SK-N-MC (cell line): ENCODE measurements around the gene FAM184A.

Experiments
- EZH2 ChIP-seq: fragments of 200-600 bp; sonication (generic); IDR thresholded peaks from one replicate; pipeline ENCODE4 v1.6.1; 2017; ENCODE audit warnings: antibody characterized with exemption
- FOXP2 ChIP-seq: optimal IDR thresholded peaks from 2 replicates; pipeline ENCODE3; 2011; ENCODE audit warnings: mild to moderate bottlenecking, moderate library complexity; ENCODE audit not compliant: insufficient read depth; ENCODE audit errors: extremely low read length, control extremely low read depth
- POLR2AphosphoS5 ChIP-seq: IDR thresholded peaks from 2 replicates; pipeline ENCODE4 v1.6.1; 2012; ENCODE audit warnings: mild to moderate bottlenecking, low read depth, low read length, borderline replicate concordance

DNA sequence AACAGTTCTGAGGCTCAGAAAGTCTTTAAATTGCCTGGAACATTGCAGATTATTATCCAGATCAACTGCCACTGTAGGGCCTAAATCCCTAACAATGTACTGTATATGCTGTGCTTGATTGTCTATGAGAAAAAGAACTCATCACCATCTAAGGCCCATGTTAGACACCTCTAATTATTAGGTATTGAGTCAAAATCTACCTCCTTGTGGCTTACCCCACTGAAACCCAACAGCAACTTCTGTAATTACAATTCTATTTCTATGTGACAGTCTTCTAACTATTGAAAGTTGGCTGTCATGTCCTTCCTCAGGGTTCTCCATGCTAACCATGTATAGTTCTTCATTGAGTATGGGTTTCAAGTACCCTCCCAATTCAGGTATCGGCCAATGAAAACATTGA is 157.4 kb downstream of the FAM184A start:
- TF ChIP-seq POLR2AphosphoS5 (no peak), EZH2 (no peak), FOXP2 (no peak)
